B cell (primary cell): Measurements from ENCODE around the gene NDOR1. TPM values are rescaled to one million over a fixed set of nuclear protein-coding genes. Genes with fewer than 3 reads are reported as not detected.
A peak's percentile ranks its signal among the peaks of the same experiment; 100 is the strongest.
"Not testable (repeated sequence)": the region's sequence is repeated elsewhere in the genome, so short reads cannot be mapped to it uniquely, and the experiment has no call there.

ENCODE experiments used
- ATAC-seq: fragments of 200-7000 bp; cut with Tn5 transposase; one replicate; pipeline ENCODE4 v1.10.0; 2021; ENCODE audit warnings: low read depth, mild to moderate bottlenecking, moderate number of reproducible peaks, moderate library complexity
- CTCF ChIA-PET: fragments of 350-600 bp; sonication (Branson Sonifier 250); formaldehyde crosslinking; loops from one replicate; lab custom pipeline; 2021; ENCODE audit warnings: antibody characterized with exemption, inconsistent platforms; lab: Charles Lee
- POLR2A ChIA-PET: fragments of 350-600 bp; sonication (Branson Sonifier 250); formaldehyde crosslinking; loops from one replicate; lab custom pipeline; 2021; ENCODE audit warnings: antibody characterized with exemption; lab: Charles Lee
- DNase-seq: peaks from one replicate; pipeline ENCODE4 v3.0.0; 2013
- H2AFZ ChIP-seq: 2 replicates; pipeline ENCODE4 v1.6.1; 2012; ENCODE audit warnings: mild to moderate bottlenecking, low read depth, low read length; ENCODE audit not compliant: insufficient read depth, poor library complexity, severe bottlenecking
- H3K27ac ChIP-seq, 2 donors: 1 replicate in 1 of 2; 2 replicates in 1 of 2; pipeline ENCODE4 v1.5.1; 2012 to 2013; ENCODE audit warnings: low read length in 2 of 2, mild to moderate bottlenecking in 2 of 2, moderate library complexity in 1 of 2
- H3K27me3 ChIP-seq, 4 experiments: fragments of 200-600 bp in 1 of 4; sonication (generic) in 1 of 4; replicated peaks in 1 of 4; 1 replicate in 2 of 4; 2 replicates in 2 of 4; pipeline versions ENCODE4 v1.6.1 to v1.7.0; 2013 to 2016; ENCODE audit warnings: low read length in 3 of 4, mild to moderate bottlenecking in 2 of 4, mixed read lengths in 1 of 4, moderate library complexity in 1 of 4; ENCODE audit not compliant: insufficient read depth in 4 of 4, control insufficient read depth in 3 of 4; ENCODE audit errors: control extremely low read depth in 1 of 4
- H3K36me3 ChIP-seq, 2 experiments: replicated peaks in 1 of 2; 1 replicate in 1 of 2; 2 replicates in 1 of 2; pipeline versions ENCODE4 v1.6.1 to v1.7.1; 2013; ENCODE audit warnings: low read length in 1 of 2; ENCODE audit not compliant: insufficient read depth in 2 of 2, control insufficient read depth in 1 of 2; ENCODE audit errors: control extremely low read depth in 1 of 2, extremely low read depth in 1 of 2
- H3K4me1 ChIP-seq, 2 donors: fragments of 200-600 bp in 1 of 2; sonication (generic) in 1 of 2; 1 replicate in 1 of 2; 2 replicates in 1 of 2; pipeline versions ENCODE4 v1.5.1 to v1.6.1; 2013 to 2017; ENCODE audit warnings: low read length in 2 of 2; ENCODE audit not compliant: control insufficient read depth in 2 of 2, insufficient read depth in 2 of 2
- H3K4me2 ChIP-seq: replicated peaks from 2 replicates; pipeline ENCODE3; 2012; ENCODE audit warnings: mild to moderate bottlenecking, low read depth, low read length; ENCODE audit not compliant: poor library complexity, severe bottlenecking
- H3K4me3 ChIP-seq, 5 experiments: fragments of 200-600 bp in 1 of 5; sonication (generic) in 1 of 5; 1 replicate in 3 of 5; 2 replicates in 2 of 5; pipeline versions ENCODE4 v1.5.1 to v1.7.0; 2011 to 2016; ENCODE audit warnings: low read length in 4 of 5, mild to moderate bottlenecking in 4 of 5, low read depth in 2 of 5, control low read depth in 1 of 5, moderate library complexity in 1 of 5; ENCODE audit not compliant: insufficient read depth in 1 of 5; ENCODE audit errors: control extremely low read depth in 1 of 5, extremely low read depth in 1 of 5
- H3K79me2 ChIP-seq: fragments of 200-600 bp; sonication (generic); one replicate; pipeline ENCODE4 v1.6.0; 2016; ENCODE audit warnings: low read length; ENCODE audit not compliant: control insufficient read depth, insufficient read depth
- H3K9ac ChIP-seq: fragments of 200-600 bp; sonication (generic); 2 replicates; pipeline ENCODE4 v1.6.1; 2017; ENCODE audit warnings: mild to moderate bottlenecking, low read length, moderate library complexity
- H3K9me3 ChIP-seq, 3 donors: one replicate each; pipeline versions ENCODE4 v1.6.1 to v1.7.1; 2013; ENCODE audit warnings: low read length in 2 of 3; ENCODE audit not compliant: control insufficient read depth in 2 of 3, insufficient read depth in 1 of 3; ENCODE audit errors: control extremely low read depth in 1 of 3
- H4K20me1 ChIP-seq: 2 replicates; pipeline ENCODE4 v1.6.0; 2012; ENCODE audit warnings: mild to moderate bottlenecking, low read length; ENCODE audit not compliant: insufficient read depth, control insufficient read depth, poor library complexity, severe bottlenecking
- H3K27ac Mint-ChIP-seq: one replicate; pipeline ENCODE4 v1.8.0; 2021; ENCODE audit warnings: mixed read lengths
- H3K27me3 Mint-ChIP-seq: one replicate; pipeline ENCODE4 v1.8.0; 2021; ENCODE audit warnings: mixed read lengths
- H3K4me1 Mint-ChIP-seq: one replicate; pipeline ENCODE4 v1.8.0; 2021; ENCODE audit warnings: mixed read lengths
- H3K4me3 Mint-ChIP-seq: one replicate; pipeline ENCODE4 v1.8.0; 2021; ENCODE audit warnings: mixed read lengths
- H3K9me3 Mint-ChIP-seq: one replicate; pipeline ENCODE4 v1.8.0; 2022; ENCODE audit warnings: mixed read lengths; ENCODE audit not compliant: insufficient read depth
- CTCF ChIP-seq: fragments of 200-600 bp; IDR thresholded peaks from one replicate; pipeline ENCODE4 v1.8.0; 2022; ENCODE audit warnings: antibody characterized with exemption, mild to moderate bottlenecking
- EZH2 ChIP-seq: IDR thresholded peaks from 2 replicates; pipeline ENCODE4 v1.6.1; 2012; ENCODE audit warnings: borderline replicate concordance, low read depth, mild to moderate bottlenecking, moderate library complexity, low read length; ENCODE audit not compliant: insufficient read depth, poor library complexity, severe bottlenecking
- WGBS: methylation state at CpG from one replicate; pipeline ENCODE4 v1.1.5; 2013; ENCODE audit warnings: missing lambda C conversion rate; ENCODE audit not compliant: insufficient coverage; 5-methylcytosine and 5-hydroxymethylcytosine counted together
- intact Hi-C: fragments of 100-400 bp; cut with micrococcal nuclease; formaldehyde crosslinking; loops from one replicate; pipeline ENCODE4 v1.10.0; 2022
- polyA plus RNA-seq: library from polyadenylated mRNA; depleted of rRNA; stranded (reverse); fragments of >200 nt; gene quantifications from 2 replicates; pipeline ENCODE4 v1.2.3, GENCODE V29; 2012
- total RNA-seq, 2 donors: library from RNA; stranded (reverse); fragments of 120-200 nt in 1 of 2; gene quantifications; 1 replicate in 1 of 2; 2 replicates in 1 of 2; pipeline versions ENCODE4 v1.2.3 to v1.2.4, GENCODE V29; 2013 to 2022

The NDOR1 gene
- total and polyA plus RNA-seq, 2 donors (not counting 1 experiment from before 2014, with no cell fraction given) = 36.4 to 40.9 TPM

DNA sequence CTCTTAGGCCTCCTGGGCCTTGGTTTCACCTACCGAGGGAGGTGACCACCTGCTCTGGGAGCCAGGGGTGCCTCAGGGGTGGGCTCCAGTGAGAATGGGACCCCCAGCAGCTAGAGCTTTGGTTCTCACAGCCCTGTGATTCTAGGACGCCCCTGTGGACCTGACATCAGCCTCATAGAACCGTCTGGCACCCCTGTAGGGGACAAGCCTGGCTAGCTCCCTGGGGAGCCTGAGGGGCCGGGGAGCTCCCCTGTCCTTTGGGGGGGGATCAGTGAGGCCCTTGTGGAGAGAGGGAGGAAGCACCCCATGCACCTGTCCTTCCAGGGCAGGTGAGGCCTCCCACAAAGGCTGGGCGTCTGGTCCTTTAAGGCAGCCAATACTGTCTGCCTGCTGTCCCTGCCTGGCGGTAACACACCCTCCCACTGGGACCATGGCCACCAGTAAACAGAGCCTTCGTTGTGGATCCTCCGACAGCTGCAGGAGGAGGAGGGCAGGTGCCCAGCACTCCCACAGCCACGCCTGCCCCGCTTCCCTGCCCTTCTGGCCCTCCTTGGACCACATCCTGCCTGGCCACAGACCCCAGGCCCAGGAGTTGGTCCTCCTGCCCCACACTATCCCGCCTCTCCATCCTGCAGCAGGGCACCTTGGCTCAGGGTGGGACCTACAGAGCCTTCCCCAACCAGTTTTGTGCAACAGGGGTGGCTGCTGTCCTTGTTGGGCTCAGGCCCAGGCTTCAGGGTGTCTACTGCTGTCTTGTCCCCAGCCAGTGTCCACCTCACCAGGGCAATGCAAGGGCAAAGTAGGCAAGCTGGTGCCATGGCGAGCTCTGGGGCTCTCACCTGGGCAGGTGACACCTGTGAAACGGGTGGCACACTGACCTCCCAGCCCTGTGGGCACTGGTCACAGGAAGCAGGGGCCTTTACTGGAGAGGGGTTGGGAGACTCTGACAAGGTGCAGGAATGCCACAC lies 32.5 kb downstream of the NDOR1 start:
- CTCF ChIA-PET = interaction anchor here (1.1 to 8.9 kb wide), 11 partner anchors 13 to 192 kb away, joined by 3 to 76 read pairs (median 7); partner anchors contain the start of genes ANAPC2, CYSRT1, NPDC1 and RNF208
- WGBS = 69% methylated on average over 12 of the region's 13 CpGs

DNA sequence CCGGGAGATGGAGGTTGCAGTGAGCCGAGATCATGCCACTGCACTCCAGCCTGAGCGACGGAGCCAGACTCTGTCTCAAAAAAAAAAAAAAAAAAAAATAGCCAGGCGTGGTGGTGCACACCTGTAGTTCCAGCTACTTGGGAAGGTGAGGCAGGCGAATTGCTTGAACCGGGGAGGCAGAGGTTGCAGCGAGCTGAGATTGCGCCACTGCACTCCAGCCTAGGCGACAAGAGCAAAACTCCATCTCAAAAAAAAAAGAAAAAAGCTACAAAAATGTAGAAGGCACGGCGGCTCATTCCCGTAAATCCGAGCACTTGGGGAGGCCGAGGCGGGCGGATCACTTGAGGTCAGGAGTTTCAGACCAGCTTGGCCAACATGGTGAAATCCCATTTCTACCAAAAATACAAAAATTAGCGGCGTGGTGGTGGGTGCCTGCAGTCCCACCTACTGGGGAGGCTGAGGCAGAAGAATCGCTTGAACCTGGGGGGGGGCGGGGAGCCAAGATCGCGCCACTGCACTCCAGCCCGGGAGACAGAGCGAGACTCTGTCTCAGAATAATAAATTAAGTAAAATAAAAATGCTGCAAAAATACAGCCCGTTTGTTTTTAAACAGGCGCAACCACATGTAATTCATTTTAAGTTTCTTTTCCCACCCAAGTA lies 34.2 kb downstream of the NDOR1 start:
- H3K9me3 ChIP-seq, ATAC-seq, H3K9me3 Mint-ChIP-seq, H3K27me3 Mint-ChIP-seq, H3K27me3 ChIP-seq, DNase-seq: not testable (repeated sequence)
- Histone ChIP-seq H3K79me2 (peaks cover 58% of the 10 kb centered on the region), H4K20me1 (peaks cover 51% of the 10 kb centered on the region), H3K4me1 (peaks cover 42 to 67% of the 10 kb centered on the region in 2 donors), H2AFZ (peak overlapping the region; percentile 89), H3K4me3 (peak overlapping the region; percentile 50 to 84 (median 73)), H3K36me3 (peaks cover 0 to 20% of the 10 kb centered on the region in 2 experiments), H3K4me2 (peak overlapping the region; percentile 95), H3K9ac (peak overlapping the region; percentile 72), H3K27ac (peak overlapping the region; percentile 55 to 90)
- intact Hi-C loops = loop anchor here (1.0 kb wide), 2 partner anchors 16 to 34 kb away; partner anchors contain the start of genes NDOR1 and TMEM203
- POLR2A ChIA-PET = interaction anchor here (0.5 to 1.7 kb wide), 18 partner anchors 11 to 397 kb away, joined by 3 to 29 read pairs (median 4); partner anchors contain the start of genes AJM1, MAN1B1, NELFB and TOR4A
- peak overlapping the region; percentile 41 for H3K27ac Mint-ChIP-seq
- peak overlapping the region; percentile 72 for H3K4me3 Mint-ChIP-seq
- H3K4me1 Mint-ChIP-seq = peaks cover 52% of the 10 kb centered on the region
- CTCF ChIA-PET = interaction anchor here (0.6 to 8.9 kb wide), 9 partner anchors 13 to 296 kb away, joined by 3 to 76 read pairs (median 6); partner anchors contain the start of genes ANAPC2, CYSRT1, MAN1B1 and NELFB
- 88% methylated on average over 11 of the region's 27 CpGs for WGBS

More for the DNA sequence above, 32.5 kb downstream of the NDOR1 start:
- Mint-ChIP-seq H3K9me3 (no peaks in the 10 kb centered on the region), H3K4me3 (no peak overlapping the region), H3K4me1 (peaks cover 49% of the 10 kb centered on the region), H3K27me3 (no peaks in the 10 kb centered on the region), H3K27ac (no peak overlapping the region)
- POLR2A ChIA-PET = interaction anchor here (0.6 kb wide), 1 partner anchor 18 kb away, joined by 3 read pairs; no protein-coding TSS in a partner anchor
- H4K20me1 ChIP-seq = peaks cover 38% of the 10 kb centered on the region
- no peak overlapping the region for H3K9ac ChIP-seq
- H3K4me2 ChIP-seq = no peak overlapping the region
- peaks cover 47 to 73% of the 10 kb centered on the region in 2 donors for H3K4me1 ChIP-seq
- intact Hi-C loops = loop anchor here (2.0 kb wide), 2 partner anchors 119 to 191 kb away; partner anchors contain the start of gene NPDC1
- ATAC-seq = no peak
- H3K9me3 ChIP-seq = peaks cover 0 to 3% (median 0%) of the 10 kb centered on the region in 3 donors
- H3K79me2 ChIP-seq = peaks cover 43% of the 10 kb centered on the region
- TF ChIP-seq CTCF (no peak), EZH2 (no peak)
- peak; percentile 33 for DNase-seq
- H3K27me3 ChIP-seq = peaks cover 0 to 2% (median 0%) of the 10 kb centered on the region in 4 experiments
- H3K27ac ChIP-seq = no peak overlapping the region
- H3K36me3 ChIP-seq = peaks cover 0 to 12% of the 10 kb centered on the region in 2 experiments
- no peak overlapping the region for H3K4me3 ChIP-seq
- no peak overlapping the region for H2AFZ ChIP-seq
